ENCODE measurements around the gene EHHADH. TPM values are rescaled to one million over a fixed set of nuclear protein-coding genes. Genes with fewer than 3 reads are reported as not detected.

The EHHADH gene
- total and polyA plus RNA-seq, 2 of the 13 experiments (the other 11 are each of a cell fraction or from before 2014, with no cell fraction given): 14.5 to 38.9 TPM

- TF ChIP-seq ZNF205 (CRISPR knock-in tag; IDR thresholded peaks at IDR 0.05) (peak; percentile 60; the same call in 1 of the 2 replicates), ZNF780A (CRISPR knock-in tag; IDR thresholded peaks at IDR 0.05) (no peak), EED (CRISPR knock-in tag; IDR thresholded peaks at IDR 0.05) (0 out of 2 replicates have a peak, but pooled peaks have one; percentile 31), ZNF580 (CRISPR knock-in tag; IDR thresholded peaks at IDR 0.05; ENCODE audit: borderline replicate concordance, low read depth) (peak; percentile 30; the same call in 1 of the 2 replicates), POLR2AphosphoS5 (IDR thresholded peaks at IDR 0.05; ENCODE audit: low read depth, low read length) (peak; percentile 80), DMAP1 (CRISPR knock-in tag; IDR thresholded peaks at IDR 0.05) (peak; percentile 72; the same call in 1 of the 2 replicates), RXRB (CRISPR knock-in tag; IDR thresholded peaks at IDR 0.05; ENCODE audit: borderline replicate concordance) (peak; percentile 81; the same call in 1 of the 2 replicates), ARID5B (CRISPR knock-in tag; IDR thresholded peaks at IDR 0.05) (peak; percentile 58; the same call in 1 of the 2 replicates), ZEB1 (IDR thresholded peaks at IDR 0.05; ENCODE audit: insufficient replicate concordance, low read depth) (peak; percentile 91), ZNF609 (CRISPR knock-in tag; IDR thresholded peaks at IDR 0.05; ENCODE audit: borderline replicate concordance) (peak; percentile 9; the same call in 1 of the 2 replicates), FOXO1 (CRISPR knock-in tag; IDR thresholded peaks at IDR 0.05) (0 out of 2 replicates have a peak, but pooled peaks have one; percentile 30), ZFP37 (CRISPR knock-in tag; IDR thresholded peaks at IDR 0.05; ENCODE audit: borderline replicate concordance) (0 out of 2 replicates have a peak, but pooled peaks have one; percentile 72), ZNF331 (CRISPR knock-in tag; IDR thresholded peaks at IDR 0.05) (peak; percentile 78), RXRA (CRISPR knock-in tag; IDR thresholded peaks at IDR 0.05) (peak; percentile 70), RFX3 (CRISPR knock-in tag; IDR thresholded peaks at IDR 0.05) (no peak), TCF7 (IDR thresholded peaks at IDR 0.05; ENCODE audit: low read depth) (no peak), ZMYM4 (CRISPR knock-in tag; IDR thresholded peaks at IDR 0.05) (peak; percentile 97)
Measured at GRCh38 chr3:185282696-185283373, 29.0 kb upstream of the EHHADH start (continued).
